HepG2 (cell line): Measurements from ENCODE around the gene HYAL1. TPM values are rescaled to one million over a fixed set of nuclear protein-coding genes. Genes with fewer than 3 reads are reported as not detected.

Experiments used
- ATF1 ChIP-seq: IDR thresholded peaks from 2 replicates; pipeline ENCODE4 v1.6.1; 2016; ENCODE audit warnings: mild to moderate bottlenecking, control low read depth
- CHD2 ChIP-seq: IDR thresholded peaks from 2 replicates; pipeline ENCODE4 v1.6.1; 2011; ENCODE audit warnings: low read depth, low read length, improper control_type of control experiment
- FIP1L1 ChIP-seq: fragments of 200-400 bp; formaldehyde crosslinking; IDR thresholded peaks from 2 replicates; pipeline ENCODE4 v1.6.1; 2018; ENCODE audit warnings: low read depth, mild to moderate bottlenecking, low read length, moderate library complexity, borderline replicate concordance; ENCODE audit not compliant: insufficient read depth
- FOXO4 ChIP-seq: sonication (generic); formaldehyde crosslinking; conservative IDR thresholded peaks from 2 replicates; pipeline ENCODE4 v1.8.1; 2023; ENCODE audit warnings: missing genetic modification reagents
- GABPB1 ChIP-seq: IDR thresholded peaks from 2 replicates; pipeline ENCODE4 v1.6.1; 2016; ENCODE audit warnings: mild to moderate bottlenecking, missing genetic modification reagents, moderate library complexity, missing compliant biosample characterization
- HDAC1 ChIP-seq: sonication (generic); formaldehyde crosslinking; IDR thresholded peaks from 2 replicates; pipeline ENCODE4 v1.5.1; 2020; ENCODE audit warnings: mild to moderate bottlenecking, missing genetic modification reagents
- HMG20B ChIP-seq: conservative IDR thresholded peaks from 2 replicates; pipeline ENCODE4 v1.6.1; 2016; ENCODE audit warnings: missing genetic modification reagents, missing compliant biosample characterization
- IRF2 ChIP-seq: IDR thresholded peaks from 2 replicates; pipeline ENCODE4 v1.6.1; 2018; ENCODE audit warnings: missing genetic modification reagents, missing compliant biosample characterization
- MAFK ChIP-seq, 2 experiments: IDR thresholded peaks in 1 of 2; conservative IDR thresholded peaks in 1 of 2; 2 replicates each; pipeline ENCODE4 v1.6.1; 2011; ENCODE audit warnings: improper control_type of control experiment in 2 of 2, low read length in 2 of 2
- MXI1 ChIP-seq: IDR thresholded peaks from 3 replicates; pipeline ENCODE4 v1.6.1; 2012; ENCODE audit warnings: low read depth, low read length, inconsistent platforms, borderline replicate concordance
- PREB ChIP-seq: sonication (generic); formaldehyde crosslinking; IDR thresholded peaks from 2 replicates; pipeline ENCODE4 v1.4.0; 2020; ENCODE audit warnings: missing genetic modification reagents
- RFX5 ChIP-seq: IDR thresholded peaks from 2 replicates; pipeline ENCODE4 v1.6.1; 2011; ENCODE audit warnings: low read depth, low read length, improper control_type of control experiment
- SMARCC2 ChIP-seq: fragments of 450-650 bp; IDR thresholded peaks from 2 replicates; pipeline ENCODE4 v1.6.1; 2017; ENCODE audit warnings: antibody characterized with exemption, mild to moderate bottlenecking
- SP140L ChIP-seq: sonication (generic); formaldehyde crosslinking; IDR thresholded peaks from 2 replicates; pipeline ENCODE4 v1.4.0; 2020; ENCODE audit warnings: missing genetic modification reagents, borderline replicate concordance
- SRSF9 ChIP-seq: fragments of 200-400 bp; formaldehyde crosslinking; IDR thresholded peaks from 2 replicates; pipeline ENCODE4 v1.6.1; 2018; ENCODE audit warnings: borderline replicate concordance, mild to moderate bottlenecking, low read depth, low read length; ENCODE audit not compliant: insufficient read depth, poor library complexity, severe bottlenecking
- TCF12 ChIP-seq, 2 experiments: fragments of 450-650 bp in 1 of 2; sonication (generic) in 1 of 2; formaldehyde crosslinking in 1 of 2; IDR thresholded peaks; 2 replicates each; pipeline versions ENCODE4 v1.6.1 to v1.8.0; 2017 to 2022; ENCODE audit warnings: antibody characterized with exemption in 1 of 2, mild to moderate bottlenecking in 1 of 2, missing genetic modification reagents in 1 of 2, moderate library complexity in 1 of 2
- TGIF2 ChIP-seq: IDR thresholded peaks from 2 replicates; pipeline ENCODE4 v1.6.1; 2016; ENCODE audit warnings: control low read depth, missing compliant biosample characterization
- TSC22D2 ChIP-seq: sonication (generic); formaldehyde crosslinking; IDR thresholded peaks from 2 replicates; pipeline ENCODE4 v1.5.1; 2020; ENCODE audit warnings: missing genetic modification reagents, mild to moderate bottlenecking, borderline replicate concordance
- ZFYVE20 ChIP-seq: sonication (generic); formaldehyde crosslinking; IDR thresholded peaks from 2 replicates; pipeline ENCODE4 v1.8.0; 2023; ENCODE audit warnings: low read depth, mild to moderate bottlenecking, moderate library complexity, missing genetic modification reagents, borderline replicate concordance
- ZNF121 ChIP-seq: sonication (generic); formaldehyde crosslinking; IDR thresholded peaks from 2 replicates; pipeline ENCODE4 v1.5.0; 2020; ENCODE audit warnings: mild to moderate bottlenecking, missing genetic modification reagents
- ZNF280D ChIP-seq: sonication (generic); formaldehyde crosslinking; IDR thresholded peaks from 2 replicates; pipeline ENCODE4 v1.5.1; 2020; ENCODE audit warnings: mild to moderate bottlenecking, missing genetic modification reagents
- ZNF451 ChIP-seq: sonication (generic); formaldehyde crosslinking; IDR thresholded peaks from 2 replicates; pipeline ENCODE4 v1.5.0; 2020; ENCODE audit warnings: mild to moderate bottlenecking, missing genetic modification reagents
- ZNF724P ChIP-seq: sonication (generic); formaldehyde crosslinking; IDR thresholded peaks from 2 replicates; pipeline ENCODE4 v1.8.0; 2022; ENCODE audit warnings: missing genetic modification reagents, borderline replicate concordance
- ZNF792 ChIP-seq: IDR thresholded peaks from 2 replicates; pipeline ENCODE4 v1.6.1; 2016
- ZNF839 ChIP-seq: sonication (generic); formaldehyde crosslinking; IDR thresholded peaks from 2 replicates; pipeline ENCODE4 v1.4.0; 2020; ENCODE audit warnings: missing genetic modification reagents, mild to moderate bottlenecking, borderline replicate concordance
- polyA plus RNA-seq, 8 experiments: library from polyadenylated mRNA; depleted of rRNA in 3 of 8; stranded (reverse) in 7 of 8; unstranded in 1 of 8; fragments of >200 nt; fragmentation: Illumina TruSeq in 4 of 8; extraction: Trizol in 4 of 8; gene quantifications; 2 replicates each; pipeline versions ENCODE4 v1.2.1 to v1.2.3, GENCODE V29; 2011 to 2016; ENCODE audit warnings: low read depth in 4 of 8, missing spikeins in 1 of 8, mixed read lengths in 1 of 8; ENCODE audit not compliant: insufficient read depth in 1 of 8
- total RNA-seq, 5 experiments: library from RNA; depleted of rRNA; stranded (reverse); fragments of >200 nt; fragmentation: Illumina TruSeq; extraction: Trizol; gene quantifications; 2 replicates each; pipeline ENCODE4 v1.2.3, GENCODE V29; 2016; ENCODE audit warnings: low read depth in 1 of 5

Gene HYAL1
- total and polyA plus RNA-seq, 2 of the 13 experiments (the other 11 are each of a cell fraction or from before 2014, with no cell fraction given) = 76.5 to 193 TPM

- TF ChIP-seq PREB (CRISPR knock-in tag) (no peak), ATF1 (CRISPR knock-in tag) (no peak; the same call in 1 of the 2 replicates), ZNF839 (CRISPR knock-in tag) (no peak), CHD2 (no peak), ZNF280D (CRISPR knock-in tag) (no peak), TCF12 (IDR thresholded peaks at IDR 0.05) (no peak), TCF12 (CRISPR knock-in tag; IDR thresholded peaks at IDR 0.05) (no peak), RFX5 (peak; percentile 8; the same call in 1 of the 2 replicates), ZNF451 (peak; percentile 36; the same call in 1 of the 2 replicates), SMARCC2 (no peak), MXI1 (peak; percentile 74; the same call in 1 of the 3 replicates), HMG20B (CRISPR knock-in tag) (no peak), ZNF724P (0 out of 2 replicates have a peak, but pooled peaks have one; percentile 36), IRF2 (CRISPR knock-in tag) (no peak), HDAC1 (CRISPR knock-in tag) (peak; percentile 58), SP140L (CRISPR knock-in tag) (no peak), TGIF2 (CRISPR knock-in tag) (0 out of 2 replicates have a peak, but pooled peaks have one; percentile 9), TSC22D2 (CRISPR knock-in tag) (no peak), GABPB1 (CRISPR knock-in tag) (peak; percentile 81), ZNF792 (CRISPR knock-in tag) (0 out of 2 replicates have a peak, but pooled peaks have one; percentile 38), SRSF9 (no peak), FIP1L1 (peak; percentile 82; the same call in 1 of the 2 replicates), ZNF121 (CRISPR knock-in tag) (no peak), FOXO4 (no peak), MAFK (conservative IDR thresholded peaks at IDR 0.05 in 1 of 2, IDR thresholded peaks at IDR 0.05 in 1 of 2; ENCODE audit: low read length in 2 of 2) (no peak), ZFYVE20 (no peak)
These were observed 4.3 kb downstream of the HYAL1 start, which contains the start of the genes HYAL3 and NAA80 (continued) for GRCh38 chr3:50298836-50299637.
